H1 (cell line): ENCODE results near the gene LYPD3. TPM values are rescaled to one million over a fixed set of nuclear protein-coding genes. Genes with fewer than 3 reads are reported as not detected.

Experiments
- CTCF ChIA-PET: fragments of 300-600 bp; sonication (Branson Sonifier 250); formaldehyde crosslinking; loops from one replicate; lab custom pipeline; 2021; ENCODE audit not compliant: partially characterized antibody; lab: Charles Lee
- POLR2A ChIA-PET: fragments of 300-600 bp; sonication (Branson Sonifier 250); formaldehyde crosslinking; loops from one replicate; lab custom pipeline; 2021; ENCODE audit warnings: inconsistent platforms; ENCODE audit not compliant: partially characterized antibody; lab: Charles Lee
- DNase-seq, 2 experiments: peaks; one replicate each; pipeline versions ENCODE4 v3.0.0 to v3.0.0-alpha.2; 2010 to 2022; ENCODE audit warnings: low spot score in 2 of 2, low read depth in 1 of 2, mixed read lengths in 1 of 2
- FAIRE-seq: peaks from 2 replicates; lab custom pipeline; 2011; peaks lifted over from hg19 to GRCh38; lab: Jason Lieb, UNC
- H2AFZ ChIP-seq: 2 replicates; pipeline ENCODE4 v1.8.1; 2012; ENCODE audit warnings: low read length, inconsistent platforms
- H2AK5ac ChIP-seq: 2 replicates; pipeline ENCODE4 v1.6.1; 2013; ENCODE audit warnings: low read depth, low read length
- H2BK120ac ChIP-seq: replicated peaks from 2 replicates; pipeline ENCODE3; 2013; ENCODE audit warnings: low read depth, low read length, inconsistent platforms
- H2BK12ac ChIP-seq: 2 replicates; pipeline ENCODE4 v1.6.1; 2013; ENCODE audit warnings: low read depth, low read length
- H2BK15ac ChIP-seq: 2 replicates; pipeline ENCODE4 v1.6.1; 2013; ENCODE audit warnings: low read length
- H2BK20ac ChIP-seq: 2 replicates; pipeline ENCODE4 v1.6.1; 2013; ENCODE audit warnings: low read length
- H2BK5ac ChIP-seq: 2 replicates; pipeline ENCODE4 v1.6.1; 2013; ENCODE audit warnings: low read depth, low read length
- H3K14ac ChIP-seq: 2 replicates; pipeline ENCODE4 v1.6.1; 2013; ENCODE audit warnings: inconsistent platforms; ENCODE audit not compliant: insufficient read length
- H3K18ac ChIP-seq: 2 replicates; pipeline ENCODE4 v1.6.1; 2013; ENCODE audit warnings: low read length; ENCODE audit errors: extremely low read depth
- H3K23ac ChIP-seq: 2 replicates; pipeline ENCODE4 v1.6.1; 2013; ENCODE audit warnings: inconsistent platforms; ENCODE audit not compliant: insufficient read length
- H3K23me2 ChIP-seq: 2 replicates; pipeline ENCODE4 v1.6.1; 2013; ENCODE audit warnings: low read depth, low read length
- H3K27ac ChIP-seq: 2 replicates; pipeline ENCODE4 v1.6.1; 2011; ENCODE audit warnings: low read depth, low read length, inconsistent platforms
- H3K27me3 ChIP-seq, 4 experiments: replicated peaks in 1 of 4; 1 replicate in 1 of 4; 2 replicates in 3 of 4; pipeline versions ENCODE4 v1.6.1 to v1.8.1; 2011 to 2013; ENCODE audit warnings: low read length in 3 of 4, mild to moderate bottlenecking in 3 of 4, inconsistent platforms in 2 of 4, mixed read lengths in 2 of 4, moderate library complexity in 1 of 4; ENCODE audit not compliant: control insufficient read depth in 3 of 4, insufficient read depth in 3 of 4; ENCODE audit errors: extremely low read depth in 1 of 4
- H3K36me3 ChIP-seq, 4 experiments: 2 replicates each; pipeline versions ENCODE4 v1.6.1 to v1.8.1; 2011 to 2013; ENCODE audit warnings: mild to moderate bottlenecking in 4 of 4, low read length in 3 of 4, moderate library complexity in 2 of 4, control low read depth in 1 of 4, inconsistent platforms in 1 of 4; ENCODE audit not compliant: insufficient read depth in 4 of 4, control insufficient read depth in 2 of 4
- H3K4ac ChIP-seq: replicated peaks from 2 replicates; pipeline ENCODE3; 2013; ENCODE audit warnings: low read length, low read depth, mixed read lengths, inconsistent platforms; ENCODE audit not compliant: insufficient read length
- H3K4me1 ChIP-seq, 4 experiments: replicated peaks in 1 of 4; 1 replicate in 1 of 4; 2 replicates in 3 of 4; pipeline versions ENCODE4 v1.6.1 to v1.8.1; 2011 to 2013; ENCODE audit warnings: low read length in 3 of 4, inconsistent platforms in 2 of 4, mixed read lengths in 1 of 4; ENCODE audit not compliant: insufficient read depth in 4 of 4, control insufficient read depth in 3 of 4
- H3K4me2 ChIP-seq, 2 experiments: 2 replicates each; pipeline versions ENCODE4 v1.6.1 to v1.8.1; 2011 to 2013; ENCODE audit warnings: low read depth in 2 of 2, low read length in 2 of 2, control low read depth in 1 of 2, inconsistent platforms in 1 of 2, mild to moderate bottlenecking in 1 of 2; ENCODE audit not compliant: insufficient read depth in 1 of 2
- H3K4me3 ChIP-seq, 4 experiments: fragments of 200-600, 300-600 bp in 1 of 4; sonication (generic), shearing (Covaris generic), sonication (Bioruptor Twin) in 1 of 4; 2 replicates each; pipeline versions ENCODE4 v1.5.1 to v1.8.1; 2011 to 2016; ENCODE audit warnings: low read length in 4 of 4, low read depth in 3 of 4, control low read depth in 2 of 4, inconsistent platforms in 2 of 4, mild to moderate bottlenecking in 2 of 4, mixed read lengths in 1 of 4, moderate library complexity in 1 of 4; ENCODE audit not compliant: insufficient read depth in 2 of 4; ENCODE audit errors: extremely low read depth in 1 of 4
- H3K56ac ChIP-seq: replicated peaks from 2 replicates; pipeline ENCODE3; 2013; ENCODE audit warnings: low read depth, mild to moderate bottlenecking, mixed read lengths, low read length, inconsistent platforms; ENCODE audit not compliant: insufficient read length
- H3K79me1 ChIP-seq: 2 replicates; pipeline ENCODE4 v1.6.1; 2013; ENCODE audit warnings: low read depth, low read length, control low read depth
- H3K79me2 ChIP-seq, 2 experiments: 2 replicates each; pipeline versions ENCODE4 v1.6.1 to v1.8.1; 2012 to 2013; ENCODE audit warnings: low read length in 2 of 2, mild to moderate bottlenecking in 2 of 2, inconsistent platforms in 1 of 2; ENCODE audit not compliant: insufficient read depth in 2 of 2, control insufficient read depth in 1 of 2
- H3K9ac ChIP-seq, 4 experiments: replicated peaks in 1 of 4; 1 replicate in 1 of 4; 2 replicates in 3 of 4; pipeline versions ENCODE4 v1.6.1 to v1.8.1; 2011 to 2013; ENCODE audit warnings: low read depth in 3 of 4, low read length in 3 of 4, control low read depth in 2 of 4, mild to moderate bottlenecking in 2 of 4, moderate library complexity in 2 of 4, inconsistent platforms in 1 of 4; ENCODE audit errors: extremely low read depth in 1 of 4
- H3K9me3 ChIP-seq, 2 experiments: 2 replicates each; pipeline versions ENCODE4 v1.6.1 to v1.8.1; 2012 to 2013; ENCODE audit warnings: mild to moderate bottlenecking in 2 of 2, moderate library complexity in 2 of 2, control low read depth in 1 of 2, inconsistent platforms in 1 of 2, low read depth in 1 of 2, low read length in 1 of 2, mixed read lengths in 1 of 2; ENCODE audit not compliant: insufficient read depth in 2 of 2
- H4K20me1 ChIP-seq, 2 experiments: replicated peaks in 1 of 2; 2 replicates each; pipeline versions ENCODE3 to v1.8.1; 2011 to 2013; ENCODE audit warnings: inconsistent platforms in 2 of 2, low read length in 2 of 2, mild to moderate bottlenecking in 1 of 2; ENCODE audit not compliant: insufficient read depth in 2 of 2, control insufficient read depth in 1 of 2
- H4K5ac ChIP-seq: 2 replicates; pipeline ENCODE4 v1.6.1; 2013; ENCODE audit warnings: low read length, low read depth, mixed read lengths, inconsistent platforms; ENCODE audit not compliant: insufficient read length
- H4K8ac ChIP-seq: 2 replicates; pipeline ENCODE4 v1.8.0; 2013; ENCODE audit warnings: mild to moderate bottlenecking, moderate library complexity, low read length, inconsistent platforms; ENCODE audit not compliant: insufficient read depth; ENCODE audit errors: extremely low read depth
- H4K91ac ChIP-seq: replicated peaks from 2 replicates; pipeline ENCODE3; 2013; ENCODE audit warnings: low read length, mixed read lengths, inconsistent platforms; ENCODE audit not compliant: insufficient read length
- CHD1 ChIP-seq: IDR thresholded peaks from 2 replicates; pipeline ENCODE4 v1.6.1; 2012; ENCODE audit warnings: low read depth, low read length, improper control_type of control experiment
- CREB1 ChIP-seq: IDR thresholded peaks from 2 replicates; pipeline ENCODE4 v1.6.1; 2012; ENCODE audit warnings: inconsistent platforms
- GTF2F1 ChIP-seq: IDR thresholded peaks from 2 replicates; pipeline ENCODE4 v1.6.1; 2012; ENCODE audit warnings: low read depth, low read length, improper control_type of control experiment, borderline replicate concordance
- HDAC6 ChIP-seq: IDR thresholded peaks from one replicate; pipeline ENCODE4 v1.7.1; 2012; ENCODE audit warnings: low read depth, mild to moderate bottlenecking, inconsistent platforms, low read length, moderate library complexity
- RNF2 ChIP-seq: fragments of 200-900, 300-1000 bp; sonication (generic); IDR thresholded peaks from 2 replicates; pipeline ENCODE4 v1.7.1; 2016; ENCODE audit warnings: borderline replicate concordance, low read depth, mild to moderate bottlenecking, antibody characterized with exemption, low read length; ENCODE audit not compliant: poor library complexity, severe bottlenecking; ENCODE audit errors: missing control alignments
- WGBS, 2 experiments: shearing (Covaris generic) in 1 of 2; methylation state at CpG; one replicate each; pipeline versions ENCODE4 v1.1.6 to v1.1.7; 2013 to 2015; ENCODE audit warnings: low lambda C conversion rate in 2 of 2, mixed read lengths in 2 of 2, inconsistent platforms in 1 of 2, low coverage in 1 of 2, missing lambda C conversion rate in 1 of 2; ENCODE audit not compliant: insufficient replicate concordance in 2 of 2, insufficient coverage in 1 of 2, insufficient read length in 1 of 2; ENCODE audit errors: extremely low coverage in 1 of 2, missing lambda C conversion rate in 1 of 2; 5-methylcytosine and 5-hydroxymethylcytosine counted together
- polyA plus RNA-seq, 7 experiments: library from polyadenylated mRNA; depleted of rRNA in 3 of 7; stranded (reverse) in 5 of 7; unstranded in 2 of 7; fragments of >200 nt in 5 of 7; fragments of 200-250 nt in 2 of 7; gene quantifications; 1 replicate in 5 of 7; 2 replicates in 1 of 7; 4 replicates in 1 of 7; pipeline versions ENCODE4 v1.2.1 to v1.2.3, GENCODE V29; 2011 to 2013; ENCODE audit warnings: missing spikeins in 2 of 7, mixed read lengths in 2 of 7
- total RNA-seq: library from RNA; stranded (reverse); fragmentation: NEBNext Ultra II Directional; extraction: Animal tissue kit (Norgen Biotek cat#: 25700); gene quantifications from 2 replicates; pipeline ENCODE4 v1.2.1, GENCODE V29; 2021

Gene LYPD3
- total and polyA plus RNA-seq, 2 of the 8 experiments (the other 6 are each of a cell fraction or from before 2014, with no cell fraction given) = 4.1 to 16.4 TPM

DNA sequence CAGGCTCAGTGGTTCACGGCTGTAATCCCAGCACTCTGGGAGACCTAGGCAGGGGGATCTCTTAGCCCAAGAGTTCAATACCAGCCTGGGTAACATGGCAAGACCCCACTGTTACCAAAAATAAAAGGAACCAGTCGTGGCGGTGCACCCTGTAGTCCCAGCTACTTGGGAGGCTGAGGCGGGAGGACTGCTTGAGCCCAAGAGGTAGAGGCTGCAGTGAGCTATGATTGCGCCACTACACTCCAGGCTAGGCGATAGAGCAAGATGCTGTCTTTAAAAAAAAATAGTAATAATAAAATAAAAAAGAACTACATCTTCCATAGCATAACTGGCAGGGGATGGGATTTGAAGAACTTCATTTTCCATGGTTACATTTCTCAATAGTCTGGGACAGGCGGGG lies 3.0 kb downstream of the LYPD3 start:
- H3K4me3 ChIP-seq = peak overlapping the region; percentile 42 to 81 (median 70); a peak in 7 of 8 replicates
- CTCF ChIA-PET = interaction anchor here (1.8 to 4.9 kb wide), 3 partner anchors 15 to 57 kb away, joined by 6 to 33 read pairs (median 6); partner anchors contain the start of gene PHLDB3
- TF ChIP-seq GTF2F1 (no peak), CHD1 (no peak), HDAC6 (no peak), RNF2 (no peak), CREB1 (no peak)

More for the DNA sequence above, 3.0 kb downstream of the LYPD3 start:
- Histone ChIP-seq H3K9me3 (no peaks in the 10 kb centered on the region), H4K20me1 (no peaks in the 10 kb centered on the region), H3K27me3 (peaks cover 0 to 25% (median 15%) of the 10 kb centered on the region in 4 experiments; a peak in 6 of 7 replicates), H2BK5ac (no peak overlapping the region), H2AK5ac (no peak overlapping the region), H2BK12ac (no peak overlapping the region), H3K4ac (no peak overlapping the region), H4K5ac (no peak overlapping the region), H3K18ac (no peak overlapping the region), H2AFZ (no peak overlapping the region), H3K23me2 (peaks cover 13% of the 10 kb centered on the region), H4K8ac (no peak overlapping the region), H3K9ac (peak overlapping the region in 1 of 4 experiments; percentile 78; a peak in 2 of 7 replicates), H3K56ac (no peak overlapping the region), H2BK20ac (no peak overlapping the region), H3K23ac (no peak overlapping the region), H3K27ac (no peak overlapping the region), H3K36me3 (no peaks in the 10 kb centered on the region), H3K79me2 (no peaks in the 10 kb centered on the region), H3K79me1 (no peaks in the 10 kb centered on the region), H4K91ac (no peak overlapping the region), H2BK120ac (no peak overlapping the region), H3K14ac (no peak overlapping the region), H3K4me1 (peaks cover 0 to 8% (median 3%) of the 10 kb centered on the region in 4 experiments; a peak in 4 of 7 replicates), H2BK15ac (no peak overlapping the region), H3K4me2 (peak overlapping the region; percentile 87 to 94)
- DNase-seq (no peak), FAIRE-seq (no peak)
- WGBS, 2 experiments = 82% methylated on average over 7 of the region's 7 CpGs; no CpG with 5 or more reads in 1 of the 2 experiments
- POLR2A ChIA-PET = interaction anchor here (1.4 to 4.4 kb wide), 4 partner anchors 12 to 58 kb away, joined by 4 to 23 read pairs (median 4); no protein-coding TSS in a partner anchor
